Lung (tissue), 12 donors: Measurements from ENCODE around the gene TLCD2. TPM values are rescaled to one million over a fixed set of nuclear protein-coding genes. Genes with fewer than 3 reads are reported as not detected.

Experiments used
- ATAC-seq: fragments of 200-7000 bp; cut with Tn5 transposase; one replicate; pipeline ENCODE4 v1.9.1; 2020; ENCODE audit warnings: moderate number of reproducible peaks; ENCODE audit not compliant: insufficient read depth, low FRiP score
- DNase-seq, 3 donors: peaks; one replicate each; pipeline ENCODE4 v3.0.0-alpha.2; 2013 to 2017
- H3K27ac ChIP-seq, 2 donors: one replicate each; pipeline ENCODE4 v1.5.1; 2013; ENCODE audit warnings: mild to moderate bottlenecking in 2 of 2, moderate library complexity in 2 of 2, control low read depth in 1 of 2, inconsistent platforms in 1 of 2, low read depth in 1 of 2, low read length in 1 of 2
- H3K27me3 ChIP-seq, 3 donors: one replicate each; pipeline ENCODE4 v1.5.1; 2013; ENCODE audit warnings: low read length in 2 of 3; ENCODE audit not compliant: control insufficient read depth in 3 of 3, insufficient read depth in 3 of 3
- H3K36me3 ChIP-seq, 4 donors: one replicate each; pipeline ENCODE4 v1.5.1; 2013; ENCODE audit warnings: low read length in 4 of 4, mild to moderate bottlenecking in 1 of 4, moderate library complexity in 1 of 4; ENCODE audit not compliant: control insufficient read depth in 4 of 4, insufficient read depth in 4 of 4
- H3K4me1 ChIP-seq, 5 donors: one replicate each; pipeline ENCODE4 v1.5.1; 2013; ENCODE audit warnings: low read length in 5 of 5, mild to moderate bottlenecking in 2 of 5, moderate library complexity in 1 of 5; ENCODE audit not compliant: control insufficient read depth in 5 of 5, insufficient read depth in 5 of 5
- H3K4me3 ChIP-seq: one replicate; pipeline ENCODE4 v1.5.1; 2013; ENCODE audit warnings: mild to moderate bottlenecking, control low read depth, moderate library complexity
- H3K9ac ChIP-seq, 2 donors: one replicate each; pipeline ENCODE4 v1.5.1; 2013; ENCODE audit warnings: low read length in 2 of 2, control low read depth in 1 of 2; ENCODE audit not compliant: insufficient read depth in 1 of 2
- H3K9me3 ChIP-seq, 4 donors: one replicate each; pipeline ENCODE4 v1.5.1; 2013; ENCODE audit warnings: low read length in 3 of 4, mild to moderate bottlenecking in 1 of 4, moderate library complexity in 1 of 4; ENCODE audit not compliant: control insufficient read depth in 4 of 4, insufficient read depth in 3 of 4
- CTCF ChIP-seq: IDR thresholded peaks from 2 replicates; pipeline ENCODE4 v1.5.1; 2012; ENCODE audit warnings: mild to moderate bottlenecking; ENCODE audit errors: control extremely low read depth, extremely low read depth
- WGBS, 2 donors: extraction: QIAGEN DNeasy Blood & Tissue Kit; methylation state at CpG; one replicate each; pipeline ENCODE4 v1.1.7; 2013; 5-methylcytosine and 5-hydroxymethylcytosine counted together
- polyA plus RNA-seq, 2 donors: library from polyadenylated mRNA; stranded (reverse); fragments of 200-250 nt; gene quantifications; one replicate each; pipeline ENCODE4 v1.2.1, GENCODE V29; 2013
- total RNA-seq, 2 donors: library from RNA; depleted of rRNA in 1 of 2; stranded (reverse); fragments of >200 nt in 1 of 2; gene quantifications; one replicate each; pipeline ENCODE4 v1.2.1, GENCODE V29; 2014 to 2021
- donor health status: control.
- donor health status: control.
- donor health status: Bipolar disorder and iron deficiency.
- donor health status: healthy.
- donor health status: DM: yes; HTN: yes; CAD: no.

Gene TLCD2
- total and polyA plus RNA-seq, 4 donors = 4.4 to 16.1 (median 9.8) TPM

- Histone ChIP-seq H3K9me3 (no peaks in the 10 kb centered on the region), H3K27me3 (no peaks in the 10 kb centered on the region), H3K9ac (peak overlapping the region in 1 of 2 donors; percentile 35), H3K4me3 (peak overlapping the region; percentile 23), H3K27ac (peak overlapping the region; percentile 82 to 89), H3K4me1 (peaks cover 5 to 45% (median 17%) of the 10 kb centered on the region in 5 donors), H3K36me3 (peaks cover 0 to 24% (median 7%) of the 10 kb centered on the region in 4 donors)
- TF ChIP-seq CTCF = no peak
- 8 to 16% methylated on average over 11 of the region's 11 CpGs for WGBS, 2 donors
- DNase-seq = peak; percentile 69 to 78 (median 70)
- no peak for ATAC-seq
These were observed 3.8 kb upstream of the TLCD2 start for GRCh38 chr17:1713878-1714426.

DNA sequence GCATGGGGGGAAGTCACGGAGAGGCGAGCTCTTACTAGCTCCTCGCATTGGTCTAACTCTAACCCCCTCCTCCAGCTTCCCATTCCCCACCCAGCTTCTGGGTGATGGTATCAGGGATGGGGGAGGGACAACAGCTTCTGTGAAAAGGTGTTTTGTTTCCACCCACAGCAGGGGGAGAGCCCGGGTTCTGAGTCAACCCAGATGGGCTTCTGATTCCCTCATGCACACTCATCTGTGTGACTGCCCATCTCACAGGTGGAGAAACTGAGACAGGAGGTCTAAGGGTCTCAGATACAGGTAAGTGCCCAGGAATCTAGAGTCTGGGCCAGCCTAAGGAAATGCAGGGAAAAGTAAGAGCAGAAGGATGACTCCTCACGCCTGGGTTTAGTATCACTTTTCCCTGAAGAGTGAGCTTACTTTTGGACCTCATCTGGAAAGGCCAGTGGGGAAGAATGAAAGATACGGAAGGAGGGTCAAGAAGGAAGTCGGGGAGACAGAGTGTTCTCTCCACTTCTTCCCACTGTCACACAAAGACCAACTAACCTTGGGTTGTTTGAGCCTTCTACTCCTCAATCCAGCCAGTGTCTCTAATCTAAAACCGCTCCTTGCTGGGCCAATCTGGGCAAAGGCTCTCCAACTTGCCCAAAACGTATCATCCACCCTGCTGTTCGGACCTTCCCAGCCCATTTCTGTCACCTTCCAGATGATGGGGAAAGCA lies 3.1 kb upstream of the TLCD2 start:
- WGBS, 2 donors = 76 to 78% methylated on average over 10 of the region's 10 CpGs

GRCh38 chr17:1712271-1712670 lies 2.1 kb upstream of the TLCD2 start:
- Histone ChIP-seq H3K27me3 (no peaks in the 10 kb centered on the region), H3K4me3 (no peak overlapping the region), H3K9me3 (no peaks in the 10 kb centered on the region), H3K27ac (peak overlapping the region in 1 of 2 donors; percentile 7), H3K9ac (no peak overlapping the region), H3K4me1 (peaks cover 0 to 38% (median 14%) of the 10 kb centered on the region in 5 donors), H3K36me3 (peaks cover 0 to 27% (median 8%) of the 10 kb centered on the region in 4 donors)
- WGBS, 2 donors = 75 to 91% methylated on average over 8 of the region's 8 CpGs
- DNase-seq (no peak), ATAC-seq (no peak)
- TF ChIP-seq CTCF = no peak

More for the DNA sequence above, 3.1 kb upstream of the TLCD2 start:
- Histone ChIP-seq H3K9ac (peak overlapping the region in 1 of 2 donors; percentile 35), H3K27me3 (no peaks in the 10 kb centered on the region), H3K4me3 (no peak overlapping the region), H3K9me3 (no peaks in the 10 kb centered on the region), H3K4me1 (peaks cover 1 to 45% (median 17%) of the 10 kb centered on the region in 5 donors), H3K27ac (peak overlapping the region; percentile 27 to 89), H3K36me3 (peaks cover 0 to 24% (median 7%) of the 10 kb centered on the region in 4 donors)
- TF ChIP-seq CTCF = no peak
- ATAC-seq = no peak
- no peak for DNase-seq
